A673 (cell line): ENCODE measurements around the gene UNC5A. TPM values are rescaled to one million over a fixed set of nuclear protein-coding genes. Genes with fewer than 3 reads are reported as not detected.

Source experiments
- BruUV-seq: library from RNA; stranded (reverse); fragments of 400-500 nt; replicated peaks from 2 replicates; lab custom pipeline; 2021; lab: Mats Ljungman, UMichigan
- CTCF ChIA-PET: fragments of 300-600 bp; sonication (Branson Sonifier 250); formaldehyde crosslinking; loops from one replicate; lab custom pipeline; 2022; ENCODE audit warnings: antibody characterized with exemption; lab: Charles Lee
- POLR2A ChIA-PET: fragments of 300-600 bp; sonication (Branson Sonifier 250); formaldehyde crosslinking; loops from one replicate; lab custom pipeline; 2022; ENCODE audit warnings: antibody characterized with exemption; ENCODE audit not compliant: low non-redundant PET; lab: Charles Lee
- DNase-seq: peaks from one replicate; pipeline ENCODE4 v3.0.0-alpha.2; 2015; ENCODE audit warnings: low spot score
- H3K27ac ChIP-seq: fragments of 200-600 bp; sonication (generic); 2 replicates; pipeline ENCODE4 v1.5.1; 2016; ENCODE audit warnings: mixed run types, low read depth, mild to moderate bottlenecking, mixed read lengths, antibody characterized with exemption, low read length; ENCODE audit not compliant: poor library complexity, severe bottlenecking
- H3K27me3 ChIP-seq: fragments of 200-600 bp; sonication (generic); replicated peaks from 2 replicates; pipeline ENCODE4 v1.6.1; 2017; ENCODE audit warnings: mixed run types, low read depth, mild to moderate bottlenecking, mixed read lengths, antibody characterized with exemption, low read length; ENCODE audit not compliant: insufficient read depth, poor library complexity
- H3K36me3 ChIP-seq: fragments of 200-600 bp; sonication (generic); 2 replicates; pipeline ENCODE4 v1.6.1; 2016; ENCODE audit warnings: mixed run types, mild to moderate bottlenecking, mixed read lengths, antibody characterized with exemption, low read length; ENCODE audit not compliant: insufficient read depth, poor library complexity, severe bottlenecking
- H3K4me1 ChIP-seq: fragments of 200-600 bp; sonication (generic); 2 replicates; pipeline ENCODE4 v1.6.1; 2017; ENCODE audit warnings: mixed run types, mild to moderate bottlenecking, mixed read lengths, antibody characterized with exemption, low read length; ENCODE audit not compliant: insufficient read depth, poor library complexity, severe bottlenecking
- H3K4me3 ChIP-seq: fragments of 200-600 bp; sonication (generic); 2 replicates; pipeline ENCODE4 v1.5.1; 2016; ENCODE audit warnings: low read depth, mixed run types, mild to moderate bottlenecking, mixed read lengths, low read length; ENCODE audit not compliant: poor library complexity, severe bottlenecking
- H3K9me3 ChIP-seq: fragments of 200-600 bp; sonication (generic); 2 replicates; pipeline ENCODE4 v1.6.1; 2016; ENCODE audit warnings: mixed run types, low read depth, mild to moderate bottlenecking, mixed read lengths, antibody characterized with exemption, low read length; ENCODE audit not compliant: poor library complexity, severe bottlenecking
- EZH2 ChIP-seq: fragments of 200-600 bp; sonication (generic); IDR thresholded peaks from 2 replicates; pipeline ENCODE4 v1.6.1; 2017; ENCODE audit warnings: borderline replicate concordance, low read depth, mild to moderate bottlenecking, mixed read lengths, antibody characterized with exemption, low read length; ENCODE audit not compliant: poor library complexity, severe bottlenecking
- intact Hi-C: fragments of 100-400 bp; cut with micrococcal nuclease; formaldehyde crosslinking; loops from one replicate; pipeline ENCODE4 v1.10.0; 2022; ENCODE audit not compliant: unreplicated experiment
- total RNA-seq: library from RNA; stranded (reverse); gene quantifications from 2 replicates; pipeline ENCODE4 v1.2.3, GENCODE V29; 2021
- TF ChIP-seq, protein P1 (sequence below): fragments of 300-800, 200-600 bp; sonication (generic); conservative IDR thresholded peaks from 2 replicates; pipeline ENCODE4 v1.5.1; 2017; ENCODE audit warnings: low read depth, mild to moderate bottlenecking, antibody characterized with exemption, low read length, moderate library complexity, mixed read lengths

Gene UNC5A
- total RNA-seq, 1 experiment from 2014 or later, result 7.5 TPM

DNA sequence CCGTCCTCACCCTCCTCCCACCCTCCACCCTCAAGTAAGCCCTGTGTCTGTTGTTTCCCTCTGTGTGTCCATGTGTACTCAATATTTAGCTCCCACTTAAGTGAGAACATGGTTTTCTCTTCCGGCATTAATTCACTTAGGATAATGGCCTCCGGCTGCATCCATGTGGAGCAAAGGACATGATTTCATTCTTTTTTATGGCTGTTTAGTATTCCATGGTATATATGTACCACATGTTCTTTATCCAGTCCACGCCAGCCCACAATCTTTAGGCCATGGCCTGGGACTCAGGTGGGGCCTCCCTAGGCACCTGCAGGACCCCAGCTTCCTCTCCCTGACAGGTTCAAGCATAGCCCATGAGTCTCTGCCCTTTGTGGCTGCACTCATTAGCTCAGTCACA lies 22.9 kb downstream of the UNC5A start:
- Histone ChIP-seq H3K9me3 (no peaks in the 10 kb centered on the region), H3K36me3 (no peaks in the 10 kb centered on the region), H3K4me1 (no peaks in the 10 kb centered on the region), H3K27ac (no peak overlapping the region), H3K4me3 (no peak overlapping the region), H3K27me3 (no peaks in the 10 kb centered on the region)
- intact Hi-C loops, result no loop called here
- TF ChIP-seq, protein P1, sequence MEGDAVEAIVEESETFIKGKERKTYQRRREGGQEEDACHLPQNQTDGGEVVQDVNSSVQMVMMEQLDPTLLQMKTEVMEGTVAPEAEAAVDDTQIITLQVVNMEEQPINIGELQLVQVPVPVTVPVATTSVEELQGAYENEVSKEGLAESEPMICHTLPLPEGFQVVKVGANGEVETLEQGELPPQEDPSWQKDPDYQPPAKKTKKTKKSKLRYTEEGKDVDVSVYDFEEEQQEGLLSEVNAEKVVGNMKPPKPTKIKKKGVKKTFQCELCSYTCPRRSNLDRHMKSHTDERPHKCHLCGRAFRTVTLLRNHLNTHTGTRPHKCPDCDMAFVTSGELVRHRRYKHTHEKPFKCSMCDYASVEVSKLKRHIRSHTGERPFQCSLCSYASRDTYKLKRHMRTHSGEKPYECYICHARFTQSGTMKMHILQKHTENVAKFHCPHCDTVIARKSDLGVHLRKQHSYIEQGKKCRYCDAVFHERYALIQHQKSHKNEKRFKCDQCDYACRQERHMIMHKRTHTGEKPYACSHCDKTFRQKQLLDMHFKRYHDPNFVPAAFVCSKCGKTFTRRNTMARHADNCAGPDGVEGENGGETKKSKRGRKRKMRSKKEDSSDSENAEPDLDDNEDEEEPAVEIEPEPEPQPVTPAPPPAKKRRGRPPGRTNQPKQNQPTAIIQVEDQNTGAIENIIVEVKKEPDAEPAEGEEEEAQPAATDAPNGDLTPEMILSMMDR, result no peak
- TF ChIP-seq EZH2, result no peak
- DNase-seq, result no peak
- POLR2A ChIA-PET, result no interaction called here
- no TSS peak for BruUV-seq
- CTCF ChIA-PET, result no interaction called here

DNA sequence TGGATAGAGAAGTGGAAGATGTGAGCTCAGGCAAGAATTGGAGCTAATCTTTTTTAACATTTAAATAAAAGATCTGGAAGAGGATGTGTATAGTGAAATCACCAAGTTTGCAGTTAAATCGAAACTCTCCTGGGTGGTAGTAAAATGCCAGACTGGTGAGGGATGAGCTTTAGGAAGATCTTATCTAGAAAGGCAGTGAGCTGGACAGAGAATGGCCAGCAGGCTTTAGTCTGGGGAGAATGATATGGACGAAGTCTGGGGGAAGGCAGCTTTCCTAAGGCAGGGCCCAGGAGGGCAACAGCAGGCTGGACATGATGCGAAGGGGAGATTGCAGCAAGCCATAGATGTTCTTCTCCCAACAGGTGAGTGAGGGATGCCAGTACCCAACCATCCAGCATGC lies 25.6 kb downstream of the UNC5A start:
- no peak for DNase-seq
- Histone ChIP-seq H3K9me3 (no peaks in the 10 kb centered on the region), H3K27me3 (no peaks in the 10 kb centered on the region), H3K4me3 (no peak overlapping the region), H3K4me1 (no peaks in the 10 kb centered on the region), H3K36me3 (no peaks in the 10 kb centered on the region), H3K27ac (no peak overlapping the region)
- no TSS peak for BruUV-seq
- TF ChIP-seq EZH2, result no peak
- TF ChIP-seq, protein P1, result no peak
- POLR2A ChIA-PET, result no interaction called here
- CTCF ChIA-PET, result interaction anchor here (0.6 kb wide), 1 partner anchor 34 kb away, joined by 4 read pairs; no protein-coding TSS in a partner anchor
- intact Hi-C loops, result no loop called here

- no TSS peak for BruUV-seq
- DNase-seq, result no peak
- H3K36me3 ChIP-seq, result no peaks in the 10 kb centered on the region
- intact Hi-C loops, result no loop called here
- H3K9me3 ChIP-seq, result no peaks in the 10 kb centered on the region
- no peak overlapping the region for H3K27ac ChIP-seq
- H3K4me1 ChIP-seq, result no peaks in the 10 kb centered on the region
- H3K27me3 ChIP-seq, result no peaks in the 10 kb centered on the region
- POLR2A ChIA-PET, result no interaction called here
- CTCF ChIA-PET, result no interaction called here
- no peak for TF ChIP-seq EZH2
- TF ChIP-seq, protein P1, result no peak
- H3K4me3 ChIP-seq, result no peak overlapping the region
These were observed 26.7 kb downstream of the UNC5A start for GRCh38 chr5:176836811-176837706.
